IMR-90 (cell line): ENCODE measurements around the gene FAM234A. TPM values are rescaled to one million over a fixed set of nuclear protein-coding genes. Genes with fewer than 3 reads are reported as not detected.

Experiments used
- ATAC-seq: fragments of 200-7000 bp; cut with Tn5 transposase; 2 replicates; pipeline ENCODE4 v1.9.1; 2020; ENCODE audit warnings: low read depth, mild to moderate bottlenecking, moderate library complexity
- BruUV-seq: library from RNA; stranded (reverse); fragments of 400-500 nt; replicated peaks from 2 replicates; lab custom pipeline; 2021; lab: Mats Ljungman, UMichigan
- CTCF ChIA-PET: fragments of 300-600 bp; formaldehyde crosslinking; extraction: SDS; loops from one replicate; lab custom pipeline; 2021; ENCODE audit warnings: antibody characterized with exemption; lab: Yijun Ruan, JAX
- POLR2A ChIA-PET: fragments of 300-600 bp; sonication (Branson Sonifier 250); formaldehyde crosslinking; loops from one replicate; lab custom pipeline; 2022; ENCODE audit warnings: antibody characterized with exemption; ENCODE audit not compliant: unreplicated experiment; lab: Charles Lee
- DNase-seq: peaks from one replicate; pipeline ENCODE4 v3.0.0; 2013
- H2AFZ ChIP-seq: replicated peaks from 2 replicates; pipeline ENCODE3; 2013; ENCODE audit warnings: low read length, mild to moderate bottlenecking; ENCODE audit not compliant: poor library complexity
- H2AK5ac ChIP-seq: 2 replicates; pipeline ENCODE4 v1.6.1; 2013; ENCODE audit warnings: low read depth, low read length, inconsistent platforms
- H2AK9ac ChIP-seq: replicated peaks from 2 replicates; pipeline ENCODE3; 2013; ENCODE audit warnings: mild to moderate bottlenecking, low read depth, low read length, moderate library complexity; ENCODE audit not compliant: poor library complexity
- H2BK120ac ChIP-seq: 2 replicates; pipeline ENCODE4 v1.6.1; 2013; ENCODE audit warnings: low read depth, low read length, inconsistent platforms
- H2BK15ac ChIP-seq: 3 replicates; pipeline ENCODE4 v1.6.1; 2013; ENCODE audit warnings: low read depth, low read length, inconsistent platforms
- H2BK20ac ChIP-seq: 2 replicates; pipeline ENCODE4 v1.6.1; 2013; ENCODE audit warnings: low read depth, mild to moderate bottlenecking, inconsistent platforms, low read length, moderate library complexity
- H2BK5ac ChIP-seq: 2 replicates; pipeline ENCODE4 v1.6.1; 2013; ENCODE audit warnings: mild to moderate bottlenecking, low read depth, low read length, inconsistent platforms; ENCODE audit not compliant: poor library complexity, severe bottlenecking
- H3K14ac ChIP-seq: replicated peaks from 2 replicates; pipeline ENCODE4 v1.6.1; 2013; ENCODE audit warnings: low read depth, low read length, inconsistent platforms
- H3K18ac ChIP-seq: 2 replicates; pipeline ENCODE4 v1.6.1; 2013; ENCODE audit warnings: low read depth, low read length, control low read depth
- H3K23ac ChIP-seq: 2 replicates; pipeline ENCODE4 v1.6.1; 2013; ENCODE audit warnings: low read depth, low read length, inconsistent platforms
- H3K27ac ChIP-seq: 2 replicates; pipeline ENCODE4 v1.5.1; 2013; ENCODE audit warnings: mild to moderate bottlenecking, control low read depth, low read length; ENCODE audit not compliant: insufficient read depth
- H3K27me3 ChIP-seq: 2 replicates; pipeline ENCODE4 v1.6.1; 2013; ENCODE audit warnings: low read length; ENCODE audit not compliant: control insufficient read depth, insufficient read depth
- H3K36me3 ChIP-seq: 2 replicates; pipeline ENCODE4 v1.6.1; 2013; ENCODE audit warnings: low read length, mixed read lengths; ENCODE audit not compliant: control insufficient read depth, insufficient read depth
- H3K4ac ChIP-seq: 2 replicates; pipeline ENCODE4 v1.6.1; 2013; ENCODE audit warnings: low read depth, low read length, inconsistent platforms
- H3K4me1 ChIP-seq: 2 replicates; pipeline ENCODE4 v1.6.1; 2013; ENCODE audit warnings: low read length, mixed read lengths; ENCODE audit not compliant: control insufficient read depth, insufficient read depth
- H3K4me2 ChIP-seq: 2 replicates; pipeline ENCODE4 v1.6.1; 2013; ENCODE audit warnings: low read depth, mild to moderate bottlenecking, control low read depth, low read length, moderate library complexity
- H3K4me3 ChIP-seq: 2 replicates; pipeline ENCODE4 v1.5.1; 2013; ENCODE audit warnings: low read depth, mild to moderate bottlenecking, control low read depth, low read length, moderate library complexity; ENCODE audit not compliant: insufficient read depth
- H3K56ac ChIP-seq: 2 replicates; pipeline ENCODE4 v1.6.1; 2013; ENCODE audit warnings: low read length, inconsistent platforms; ENCODE audit not compliant: insufficient read depth; ENCODE audit errors: extremely low read depth
- H3K79me1 ChIP-seq, 2 experiments: 2 replicates each; pipeline ENCODE4 v1.6.1; 2013; ENCODE audit warnings: low read length in 2 of 2, inconsistent platforms in 1 of 2, low read depth in 1 of 2
- H3K9ac ChIP-seq: 2 replicates; pipeline ENCODE4 v1.6.1; 2013; ENCODE audit warnings: low read depth, low read length, control low read depth
- H3K9me1 ChIP-seq: 2 replicates; pipeline ENCODE4 v1.6.1; 2013; ENCODE audit warnings: low read length, inconsistent platforms; ENCODE audit not compliant: insufficient read depth
- H3K9me3 ChIP-seq: 2 replicates; pipeline ENCODE4 v1.6.1; 2013; ENCODE audit warnings: low read length; ENCODE audit not compliant: control insufficient read depth, insufficient read depth
- H4K20me1 ChIP-seq: 2 replicates; pipeline ENCODE4 v1.6.1; 2013; ENCODE audit warnings: low read length, inconsistent platforms; ENCODE audit not compliant: insufficient read depth
- H4K5ac ChIP-seq: 2 replicates; pipeline ENCODE4 v1.6.1; 2013; ENCODE audit warnings: mild to moderate bottlenecking, low read depth, low read length, control low read depth
- H4K8ac ChIP-seq, 2 experiments: 2 replicates each; pipeline ENCODE4 v1.6.1; 2013; ENCODE audit warnings: low read depth in 2 of 2, low read length in 2 of 2, control low read depth in 1 of 2, inconsistent platforms in 1 of 2
- H4K91ac ChIP-seq: 2 replicates; pipeline ENCODE4 v1.6.1; 2013; ENCODE audit warnings: low read depth, low read length, inconsistent platforms; ENCODE audit not compliant: insufficient read depth
- BHLHE40 ChIP-seq: fragments of 150-350 bp; IDR thresholded peaks from 2 replicates; pipeline ENCODE4 v1.6.1; 2016; ENCODE audit warnings: mild to moderate bottlenecking, low read depth, low read length
- CEBPB ChIP-seq: IDR thresholded peaks from 2 replicates; pipeline ENCODE4 v1.6.1; 2012; ENCODE audit warnings: low read depth, low read length, improper control_type of control experiment
- CHD1 ChIP-seq: IDR thresholded peaks from 2 replicates; pipeline ENCODE4 v1.6.1; 2012; ENCODE audit warnings: low read depth, low read length, improper control_type of control experiment
- CTCF ChIP-seq: conservative IDR thresholded peaks from 2 replicates; pipeline ENCODE4 v1.5.1; 2012; ENCODE audit warnings: mild to moderate bottlenecking, low read depth, low read length, improper control_type of control experiment
- MAFK ChIP-seq: IDR thresholded peaks from 2 replicates; pipeline ENCODE4 v1.6.1; 2012; ENCODE audit warnings: low read depth, low read length, improper control_type of control experiment
- MAZ ChIP-seq: IDR thresholded peaks from 2 replicates; pipeline ENCODE4 v1.6.1; 2012; ENCODE audit warnings: low read depth, mild to moderate bottlenecking, low read length, improper control_type of control experiment, moderate library complexity, borderline replicate concordance
- NFE2L2 ChIP-seq: fragments of 150-350 bp; IDR thresholded peaks from 2 replicates; pipeline ENCODE4 v1.6.1; 2016; ENCODE audit warnings: low read depth, mild to moderate bottlenecking, low read length
- POLR2A ChIP-seq: IDR thresholded peaks from 2 replicates; pipeline ENCODE4 v1.6.1; 2012; ENCODE audit warnings: mild to moderate bottlenecking, low read depth, low read length
- RAD21 ChIP-seq: IDR thresholded peaks from 2 replicates; pipeline ENCODE4 v1.6.1; 2012; ENCODE audit warnings: low read length, improper control_type of control experiment
- RCOR1 ChIP-seq: IDR thresholded peaks from 2 replicates; pipeline ENCODE4 v1.6.1; 2012; ENCODE audit warnings: mild to moderate bottlenecking, low read length, improper control_type of control experiment; ENCODE audit not compliant: insufficient replicate concordance
- USF2 ChIP-seq: fragments of 150-350 bp; IDR thresholded peaks from 2 replicates; pipeline ENCODE4 v1.6.1; 2017; ENCODE audit warnings: mild to moderate bottlenecking, antibody characterized with exemption, low read length, low read depth
- WGBS, 2 experiments: methylation state at CpG; one replicate each; pipeline versions ENCODE4 v1.1.5 to v1.1.7; 2013; ENCODE audit warnings: missing lambda C conversion rate in 2 of 2; ENCODE audit not compliant: insufficient read length in 1 of 2; ENCODE audit errors: extremely low coverage in 2 of 2; 5-methylcytosine and 5-hydroxymethylcytosine counted together
- dilution Hi-C: fragments of 300-500 bp; cut with HindIII; formaldehyde crosslinking; loops from one replicate; pipeline ENCODE4 v1.14.3; 2018; ENCODE audit warnings: low sequenced_read_pairs; ENCODE audit not compliant: unreplicated experiment
- in situ Hi-C: fragments of 300-500 bp; cut with MboI; formaldehyde crosslinking; loops from 3 replicates; pipeline ENCODE4 v1.14.3; 2019; ENCODE audit warnings: low sequenced_read_pairs, inconsistent platforms, mixed read lengths
- intact Hi-C: fragments of 100-400 bp; cut with micrococcal nuclease; formaldehyde crosslinking; loops from 2 replicates; pipeline ENCODE4 v1.10.0; 2022
- polyA plus RNA-seq, 3 experiments: library from polyadenylated mRNA; depleted of rRNA; stranded (reverse); fragments of >200 nt; gene quantifications; 2 replicates each; pipeline ENCODE4 v1.2.3, GENCODE V29; 2012; ENCODE audit warnings: low replicate concordance in 1 of 3
- total RNA-seq: library from RNA; depleted of rRNA; stranded (reverse); fragments of >200 nt; gene quantifications from 2 replicates; pipeline ENCODE4 v1.2.3, GENCODE V29; 2012
- TF ChIP-seq, protein P1 (sequence below): fragments of 150-350 bp; IDR thresholded peaks from 2 replicates; pipeline ENCODE4 v1.6.1; 2016; ENCODE audit warnings: low read depth, mild to moderate bottlenecking, low read length, moderate library complexity, borderline replicate concordance

The FAM234A gene
- total and polyA plus RNA-seq, 2 of the 4 experiments (the other 2 are of a cell fraction): 30.3 to 64.2 TPM

GRCh38 chr16:242281-242680, 7.7 kb downstream of the FAM234A start:
- H2BK120ac ChIP-seq: no peak overlapping the region
- no peaks in the 10 kb centered on the region for H3K27me3 ChIP-seq
- H3K36me3 ChIP-seq: no peaks in the 10 kb centered on the region
- no peaks in the 10 kb centered on the region for H3K9me3 ChIP-seq
- ChIA-PET POLR2A (no interaction called here), CTCF (no interaction called here)
- no peak for DNase-seq
- no peak overlapping the region for H2BK15ac ChIP-seq
- H3K18ac ChIP-seq: no peak overlapping the region
- H3K79me1 ChIP-seq: peaks cover 26 to 43% of the 10 kb centered on the region in 2 experiments
- H3K23ac ChIP-seq: no peak overlapping the region
- H2AK5ac ChIP-seq: no peak overlapping the region; the same call in 1 of the 2 replicates
- H3K56ac ChIP-seq: no peak overlapping the region
- TF ChIP-seq MAZ (no peak), POLR2A (no peak), BHLHE40 (no peak), RAD21 (no peak), RCOR1 (no peak), MAFK (no peak), NFE2L2 (no peak), CTCF (no peak), CHD1 (no peak), CEBPB (no peak), USF2 (no peak)
- TF ChIP-seq, protein P1, sequence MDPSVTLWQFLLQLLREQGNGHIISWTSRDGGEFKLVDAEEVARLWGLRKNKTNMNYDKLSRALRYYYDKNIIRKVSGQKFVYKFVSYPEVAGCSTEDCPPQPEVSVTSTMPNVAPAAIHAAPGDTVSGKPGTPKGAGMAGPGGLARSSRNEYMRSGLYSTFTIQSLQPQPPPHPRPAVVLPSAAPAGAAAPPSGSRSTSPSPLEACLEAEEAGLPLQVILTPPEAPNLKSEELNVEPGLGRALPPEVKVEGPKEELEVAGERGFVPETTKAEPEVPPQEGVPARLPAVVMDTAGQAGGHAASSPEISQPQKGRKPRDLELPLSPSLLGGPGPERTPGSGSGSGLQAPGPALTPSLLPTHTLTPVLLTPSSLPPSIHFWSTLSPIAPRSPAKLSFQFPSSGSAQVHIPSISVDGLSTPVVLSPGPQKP: no peak
- no TSS peak for BruUV-seq
- no peak overlapping the region for H2AFZ ChIP-seq
- H3K9ac ChIP-seq: no peak overlapping the region
- H4K5ac ChIP-seq: no peak overlapping the region
- H4K8ac ChIP-seq: no peak overlapping the region
- no peak overlapping the region for H3K4ac ChIP-seq
- no peak overlapping the region for H3K14ac ChIP-seq
- H3K4me2 ChIP-seq: no peak overlapping the region
- ATAC-seq: no peak
- H3K27ac ChIP-seq: no peak overlapping the region
- dilution Hi-C loops: no loop called here
- no peak overlapping the region for H2AK9ac ChIP-seq
- no peak overlapping the region for H3K4me3 ChIP-seq
- peaks cover 4% of the 10 kb centered on the region for H3K4me1 ChIP-seq
- peaks cover 12% of the 10 kb centered on the region; the same call in 1 of the 2 replicates for H4K20me1 ChIP-seq
- no CpG with 5 or more reads among the region's 10 CpGs for WGBS, 2 experiments
- 0 out of 2 replicates have a peak, but pooled peaks cover 8% of the 10 kb centered on the region for H3K9me1 ChIP-seq
- H2BK5ac ChIP-seq: no peak overlapping the region
- intact Hi-C loops: loop anchor here (5.0 kb wide), 1 partner anchor 90 kb away; no protein-coding TSS in a partner anchor
- no peak overlapping the region for H4K91ac ChIP-seq
- in situ Hi-C loops: no loop called here
- H2BK20ac ChIP-seq: no peak overlapping the region
